ENCODE measurements around the gene ADAMTSL4. TPM values are rescaled to one million over a fixed set of nuclear protein-coding genes. Genes with fewer than 3 reads are reported as not detected.

ADAMTSL4 gene
- total RNA-seq, 3 donors from 2014 or later (not counting 1 experiment from before 2014, with no cell fraction given), result 1.7 to 2.9 (median 2.9) TPM

DNA sequence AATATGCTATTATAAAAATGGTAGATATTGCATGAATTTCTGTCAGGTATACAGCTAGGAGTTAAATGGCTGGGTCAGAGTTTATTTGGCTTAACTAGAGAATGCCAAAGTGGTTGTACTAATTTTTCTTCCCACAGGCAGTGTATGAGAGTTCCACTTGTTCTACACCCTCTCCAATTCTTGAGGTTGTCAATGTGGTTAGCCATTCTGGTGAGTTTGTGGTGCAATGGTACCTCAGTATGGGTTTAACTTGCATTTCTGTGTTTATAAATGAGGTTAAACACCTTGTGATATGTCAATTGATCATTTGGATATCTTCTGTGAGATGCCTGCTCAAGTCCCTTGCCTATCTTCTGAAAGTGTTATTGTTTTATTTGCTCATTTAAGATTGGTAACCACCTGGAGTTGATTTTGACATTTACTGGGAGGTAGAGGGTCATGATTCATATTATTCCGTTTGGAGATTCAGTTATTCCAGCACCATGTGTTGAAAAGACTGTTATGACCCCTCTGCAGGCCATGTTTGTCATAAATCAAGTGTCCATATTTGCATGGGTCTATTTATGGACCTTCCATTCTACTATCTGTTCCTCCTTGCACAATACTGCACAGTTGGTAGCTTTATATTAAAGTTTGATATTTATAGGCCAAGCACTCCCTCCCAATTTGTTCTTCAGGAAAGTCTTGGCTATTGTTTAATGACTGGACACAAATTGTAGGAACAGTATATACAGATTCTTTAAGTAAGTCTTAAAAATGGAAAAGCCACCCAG is 27.8 kb upstream of the ADAMTSL4 start:
- H3K36me3 Mint-ChIP-seq, result no peaks in the 10 kb centered on the region
- H3K4me1 ChIP-seq (ENCODE audit: control insufficient read depth, insufficient read depth, low read length), result peaks cover under 1% of the 10 kb centered on the region
- TF ChIP-seq, protein P1, sequence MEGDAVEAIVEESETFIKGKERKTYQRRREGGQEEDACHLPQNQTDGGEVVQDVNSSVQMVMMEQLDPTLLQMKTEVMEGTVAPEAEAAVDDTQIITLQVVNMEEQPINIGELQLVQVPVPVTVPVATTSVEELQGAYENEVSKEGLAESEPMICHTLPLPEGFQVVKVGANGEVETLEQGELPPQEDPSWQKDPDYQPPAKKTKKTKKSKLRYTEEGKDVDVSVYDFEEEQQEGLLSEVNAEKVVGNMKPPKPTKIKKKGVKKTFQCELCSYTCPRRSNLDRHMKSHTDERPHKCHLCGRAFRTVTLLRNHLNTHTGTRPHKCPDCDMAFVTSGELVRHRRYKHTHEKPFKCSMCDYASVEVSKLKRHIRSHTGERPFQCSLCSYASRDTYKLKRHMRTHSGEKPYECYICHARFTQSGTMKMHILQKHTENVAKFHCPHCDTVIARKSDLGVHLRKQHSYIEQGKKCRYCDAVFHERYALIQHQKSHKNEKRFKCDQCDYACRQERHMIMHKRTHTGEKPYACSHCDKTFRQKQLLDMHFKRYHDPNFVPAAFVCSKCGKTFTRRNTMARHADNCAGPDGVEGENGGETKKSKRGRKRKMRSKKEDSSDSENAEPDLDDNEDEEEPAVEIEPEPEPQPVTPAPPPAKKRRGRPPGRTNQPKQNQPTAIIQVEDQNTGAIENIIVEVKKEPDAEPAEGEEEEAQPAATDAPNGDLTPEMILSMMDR (IDR thresholded peaks at IDR 0.05), result no peak

GRCh38 chr1:150525348-150525747 is 23.9 kb upstream of the ADAMTSL4 start:
- H3K9me3 Mint-ChIP-seq, result no peaks in the 10 kb centered on the region
- Histone ChIP-seq H3K36me3 (ENCODE audit: control insufficient read depth, insufficient read depth, low read length) (no peaks in the 10 kb centered on the region), H3K27ac (ENCODE audit: low read length) (no peak overlapping the region), H3K27me3 (ENCODE audit: control insufficient read depth, insufficient read depth, low read length) (no peaks in the 10 kb centered on the region), H3K9me3 (ENCODE audit: control insufficient read depth, insufficient read depth, low read length) (no peaks in the 10 kb centered on the region), H3K4me1 (ENCODE audit: control insufficient read depth, insufficient read depth, low read length) (no peaks in the 10 kb centered on the region), H3K4me3 (ENCODE audit: low read length) (no peak overlapping the region)
- H3K4me1 Mint-ChIP-seq, result no peaks in the 10 kb centered on the region
- no peak for DNase-seq
- no peaks in the 10 kb centered on the region for H3K27me3 Mint-ChIP-seq (ENCODE audit: low read depth in 2 of 2)
- H3K4me3 Mint-ChIP-seq, result no peak overlapping the region
- H3K36me3 Mint-ChIP-seq, result no peaks in the 10 kb centered on the region
- TF ChIP-seq, protein P1 (IDR thresholded peaks at IDR 0.05), result no peak
- no peak for ATAC-seq
- WGBS (ENCODE audit: insufficient coverage), result 89% methylated on average over 2 of the region's 3 CpGs
- H3K27ac Mint-ChIP-seq, result no peak overlapping the region
- intact Hi-C loops (cut with micrococcal nuclease), result no loop called here

More for the DNA sequence above, 27.8 kb upstream of the ADAMTSL4 start:
- H3K4me3 ChIP-seq (ENCODE audit: low read length), result no peak overlapping the region
- H3K36me3 ChIP-seq (ENCODE audit: control insufficient read depth, insufficient read depth, low read length), result no peaks in the 10 kb centered on the region
- no peaks in the 10 kb centered on the region for H3K9me3 Mint-ChIP-seq
- ATAC-seq (no peak), DNase-seq (no peak)
- WGBS (ENCODE audit: insufficient coverage), result 82% methylated on average over 1 of the region's 1 CpG
- no peaks in the 10 kb centered on the region for H3K27me3 Mint-ChIP-seq (ENCODE audit: low read depth in 2 of 2)
- H3K27ac Mint-ChIP-seq, result no peak overlapping the region
- H3K9me3 ChIP-seq (ENCODE audit: control insufficient read depth, insufficient read depth, low read length), result no peaks in the 10 kb centered on the region
- H3K27ac ChIP-seq (ENCODE audit: low read length), result no peak overlapping the region
- H3K4me3 Mint-ChIP-seq, result no peak overlapping the region
- no peaks in the 10 kb centered on the region for H3K27me3 ChIP-seq (ENCODE audit: control insufficient read depth, insufficient read depth, low read length)
- H3K4me1 Mint-ChIP-seq, result peaks cover 3 to 8% of the 10 kb centered on the region in 2 donors
- intact Hi-C loops (cut with micrococcal nuclease), result no loop called here

DNA sequence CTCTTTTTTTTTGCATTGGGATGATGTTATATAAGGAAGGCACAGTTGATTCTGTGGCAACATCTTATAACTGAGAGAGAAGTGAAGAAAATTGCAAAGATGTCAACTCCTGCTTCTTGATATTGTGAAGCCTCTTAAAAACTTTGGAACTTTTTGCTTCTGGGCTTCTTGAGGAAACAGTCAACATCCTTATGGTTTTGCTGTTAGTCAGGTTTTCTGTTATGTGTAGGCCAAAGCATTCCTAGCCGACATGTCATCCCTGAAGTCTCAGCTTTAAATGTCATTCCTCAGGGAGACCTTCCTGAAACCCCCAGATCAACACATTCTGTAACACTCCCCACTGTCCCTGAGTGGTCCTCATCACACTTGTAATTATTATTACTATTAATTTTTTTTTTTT is 21.0 kb upstream of the ADAMTSL4 start:
- ATAC-seq (no peak), DNase-seq (no peak)
- TF ChIP-seq, protein P1 (IDR thresholded peaks at IDR 0.05), result no peak
- H3K4me1 ChIP-seq (ENCODE audit: control insufficient read depth, insufficient read depth, low read length), result no peaks in the 10 kb centered on the region
- H3K9me3 ChIP-seq (ENCODE audit: control insufficient read depth, insufficient read depth, low read length), result no peaks in the 10 kb centered on the region
- intact Hi-C loops (cut with micrococcal nuclease), result no loop called here
- H3K27ac ChIP-seq (ENCODE audit: low read length), result no peak overlapping the region
- no peak overlapping the region for H3K27ac Mint-ChIP-seq
- H3K4me3 ChIP-seq (ENCODE audit: low read length), result no peak overlapping the region
- 93% methylated on average over 1 of the region's 1 CpG for WGBS (ENCODE audit: insufficient coverage)
- H3K4me3 Mint-ChIP-seq, result no peak overlapping the region
- H3K36me3 Mint-ChIP-seq, result no peaks in the 10 kb centered on the region
- H3K4me1 Mint-ChIP-seq, result no peaks in the 10 kb centered on the region
- no peaks in the 10 kb centered on the region for H3K36me3 ChIP-seq (ENCODE audit: control insufficient read depth, insufficient read depth, low read length)
- no peaks in the 10 kb centered on the region for H3K27me3 Mint-ChIP-seq (ENCODE audit: low read depth in 2 of 2)
- no peaks in the 10 kb centered on the region for H3K9me3 Mint-ChIP-seq
- no peaks in the 10 kb centered on the region for H3K27me3 ChIP-seq (ENCODE audit: control insufficient read depth, insufficient read depth, low read length)

GRCh38 chr1:150529017-150529416 is 20.2 kb upstream of the ADAMTSL4 start:
- DNase-seq, result no peak
- no peak for ATAC-seq
- no peaks in the 10 kb centered on the region for H3K4me1 Mint-ChIP-seq
- H3K27ac Mint-ChIP-seq, result no peak overlapping the region
- no peak overlapping the region for H3K4me3 Mint-ChIP-seq
- Histone ChIP-seq H3K4me3 (ENCODE audit: low read length) (no peak overlapping the region), H3K4me1 (ENCODE audit: control insufficient read depth, insufficient read depth, low read length) (no peaks in the 10 kb centered on the region), H3K36me3 (ENCODE audit: control insufficient read depth, insufficient read depth, low read length) (no peaks in the 10 kb centered on the region), H3K27ac (ENCODE audit: low read length) (no peak overlapping the region), H3K27me3 (ENCODE audit: control insufficient read depth, insufficient read depth, low read length) (no peaks in the 10 kb centered on the region), H3K9me3 (ENCODE audit: control insufficient read depth, insufficient read depth, low read length) (no peaks in the 10 kb centered on the region)
- intact Hi-C loops (cut with micrococcal nuclease), result no loop called here
- TF ChIP-seq, protein P1 (IDR thresholded peaks at IDR 0.05), result no peak
- H3K36me3 Mint-ChIP-seq, result no peaks in the 10 kb centered on the region
- H3K9me3 Mint-ChIP-seq, result no peaks in the 10 kb centered on the region
- 74% methylated on average over 4 of the region's 4 CpGs for WGBS (ENCODE audit: insufficient coverage)
- no peaks in the 10 kb centered on the region for H3K27me3 Mint-ChIP-seq (ENCODE audit: low read depth in 2 of 2)
